Retinal pigment epithelial cell (primary cell): ENCODE measurements around the gene SND1.

ENCODE experiments used
- DNase-seq: peaks from one replicate; pipeline ENCODE4 v3.0.0-alpha.2; 2010; ENCODE audit warnings: low read depth
- H3K4me3 ChIP-seq: 2 replicates; pipeline ENCODE4 v1.5.1; 2011; ENCODE audit warnings: mild to moderate bottlenecking, low read length, control low read depth, moderate library complexity
- CTCF ChIP-seq: conservative IDR thresholded peaks from 2 replicates; pipeline ENCODE4 v1.5.1; 2011; ENCODE audit warnings: low read depth, low read length, control low read depth, inconsistent platforms

Gene SND1

GRCh38 chr7:127755521-127755920 lies 103.5 kb downstream of the SND1 start:
- no peak for DNase-seq
- H3K4me3 ChIP-seq, result no peak overlapping the region
- no peak for TF ChIP-seq CTCF

- H3K4me3 ChIP-seq, result no peak overlapping the region
- DNase-seq, result no peak
- no peak for TF ChIP-seq CTCF
Measured at GRCh38 chr7:127755965-127756364, 104.0 kb downstream of the SND1 start.

GRCh38 chr7:127758105-127758504 lies 106.1 kb downstream of the SND1 start:
- no peak for TF ChIP-seq CTCF
- H3K4me3 ChIP-seq, result no peak overlapping the region
- DNase-seq, result no peak

- DNase-seq, result no peak
- TF ChIP-seq CTCF, result no peak
- no peak overlapping the region for H3K4me3 ChIP-seq
Measured at GRCh38 chr7:127758845-127759244, 106.9 kb downstream of the SND1 start.

GRCh38 chr7:127759945-127760421 lies 108.0 kb downstream of the SND1 start:
- no peak for TF ChIP-seq CTCF
- DNase-seq, result no peak
- H3K4me3 ChIP-seq, result no peak overlapping the region

- no peak for DNase-seq
- no peak overlapping the region for H3K4me3 ChIP-seq
- TF ChIP-seq CTCF, result no peak
Measured at GRCh38 chr7:127760436-127761031, 108.5 kb downstream of the SND1 start.

GRCh38 chr7:127761196-127761595 lies 109.2 kb downstream of the SND1 start:
- no peak for DNase-seq
- TF ChIP-seq CTCF, result no peak
- H3K4me3 ChIP-seq, result no peak overlapping the region
